ENCODE measurements around the gene CD40.
"Not testable (repeated sequence)": the region's sequence is repeated elsewhere in the genome, so short reads cannot be mapped to it uniquely, and the experiment has no call there.

The CD40 gene

DNA sequence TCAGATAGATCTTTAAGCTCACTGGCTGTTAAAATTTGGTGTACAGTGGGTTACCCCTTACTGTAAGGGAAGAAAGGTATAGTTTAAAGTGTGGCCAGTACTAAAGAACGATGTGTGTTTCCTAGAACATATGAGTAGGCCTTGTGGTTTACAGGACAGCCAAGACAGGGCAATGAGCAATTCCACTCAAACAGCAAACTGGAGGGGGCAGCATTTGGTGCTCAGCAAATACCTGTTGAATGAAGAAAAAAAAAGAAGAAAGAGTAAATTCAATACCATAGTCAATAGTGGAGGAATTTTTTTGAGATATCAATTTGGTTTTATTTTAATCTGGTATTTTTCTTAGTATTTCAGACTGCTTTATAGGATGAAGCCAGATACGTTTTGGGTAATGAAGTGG lies 24.6 kb upstream of the CD40 start:
- DNase-seq (ENCODE audit: low read depth in 2 of 2) = no peak

DNA sequence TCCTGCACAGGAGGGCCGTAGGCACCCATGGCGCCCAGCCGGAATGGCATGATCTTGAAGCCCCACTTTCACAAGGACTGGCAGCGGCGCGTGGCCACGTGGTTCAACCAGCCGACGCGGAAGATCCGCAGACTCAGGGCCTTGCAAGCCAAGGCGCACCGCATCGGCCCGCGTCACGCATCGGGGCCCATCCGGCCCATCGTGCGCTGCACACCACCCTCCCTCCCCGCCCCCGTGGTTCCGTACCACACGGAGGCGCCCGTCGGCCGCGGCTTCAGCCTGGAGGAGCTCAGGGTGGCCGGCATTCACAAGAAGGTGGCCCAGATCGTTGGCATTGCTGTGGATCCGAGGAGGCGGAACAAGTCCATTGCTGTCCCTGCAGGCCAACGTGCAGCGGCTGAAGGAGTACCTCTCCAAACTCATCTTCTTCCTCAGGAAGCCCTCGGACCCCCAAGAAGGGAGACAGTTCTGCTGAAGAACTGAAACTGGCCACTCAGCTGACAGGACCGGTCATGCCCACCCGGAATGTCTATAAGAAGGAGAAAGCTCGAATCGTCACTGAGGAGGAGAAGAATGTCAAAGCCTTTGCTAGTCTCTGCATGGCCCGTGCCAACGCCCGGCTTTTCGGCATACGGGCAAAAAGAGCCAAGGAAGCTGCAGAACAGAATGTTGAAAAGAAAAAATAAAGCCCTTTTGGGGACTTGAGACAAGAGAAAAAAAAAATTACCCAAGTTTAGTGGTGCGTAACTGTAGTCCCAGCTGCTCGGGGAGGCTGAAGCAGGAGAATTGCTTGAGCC lies 18.4 kb upstream of the CD40 start:
- DNase-seq (ENCODE audit: low read depth in 2 of 2) = no peak

DNA sequence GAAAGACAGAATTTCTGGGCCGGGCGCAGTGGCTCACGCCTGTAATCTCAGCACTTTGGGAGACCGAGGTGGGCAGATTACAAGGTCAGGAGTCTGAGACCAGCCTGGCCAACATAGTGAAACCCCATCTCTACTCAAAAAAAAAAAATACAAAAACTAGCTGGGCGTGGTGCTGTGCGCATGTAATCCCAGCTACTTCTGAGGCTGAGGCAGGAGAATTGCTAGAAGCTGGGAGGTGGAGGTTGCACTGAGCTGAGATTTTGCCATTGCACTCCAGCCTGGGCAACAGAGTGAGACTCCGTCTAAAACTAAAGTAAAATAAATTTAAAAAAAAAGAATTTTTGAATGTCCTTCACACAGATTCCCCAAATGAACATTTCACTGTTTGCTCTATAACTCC lies 17.7 kb upstream of the CD40 start:
- DNase-seq (ENCODE audit: low read depth in 2 of 2) = not testable (repeated sequence)

DNA sequence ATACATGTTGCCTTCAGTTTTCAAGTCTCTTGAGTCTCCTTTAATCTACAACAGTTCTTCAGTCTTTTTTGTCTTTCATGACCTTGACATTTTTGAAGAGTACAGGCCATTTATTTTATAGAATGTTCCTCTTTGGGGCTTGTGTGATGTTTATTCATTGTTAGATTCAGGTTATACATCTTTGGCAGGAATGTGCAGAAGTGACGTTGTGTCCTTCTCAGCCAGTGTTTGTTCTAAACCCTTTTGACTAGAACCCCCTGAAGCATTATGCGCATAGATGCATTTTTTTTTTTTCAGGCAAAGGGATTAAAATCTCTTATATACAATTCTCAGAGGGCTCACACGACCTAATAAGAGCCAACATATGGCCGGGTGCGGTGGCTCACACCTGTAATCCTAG lies 17.1 kb upstream of the CD40 start:
- DNase-seq (ENCODE audit: low read depth in 2 of 2) = no peak

DNA sequence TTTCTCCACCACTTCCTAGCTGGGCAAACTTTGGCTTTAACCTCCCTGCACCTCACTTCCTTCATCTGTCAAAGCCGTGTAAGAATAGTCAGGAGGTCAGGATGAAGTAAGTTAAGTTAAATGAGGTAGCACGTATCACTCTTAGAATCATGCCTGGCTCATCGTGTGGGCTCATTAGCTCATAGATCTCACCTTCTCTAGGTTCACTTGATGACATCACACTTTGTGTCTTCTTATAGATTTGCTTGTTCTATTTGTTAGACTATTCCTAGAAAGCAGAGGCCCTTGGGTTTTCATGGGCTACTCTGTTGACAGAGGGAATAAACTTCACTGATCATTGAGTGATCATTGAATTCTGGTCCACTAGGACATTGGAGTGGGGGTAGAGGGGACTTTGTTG lies 16.2 kb upstream of the CD40 start:
- no peak for DNase-seq (ENCODE audit: low read depth in 2 of 2)

DNA sequence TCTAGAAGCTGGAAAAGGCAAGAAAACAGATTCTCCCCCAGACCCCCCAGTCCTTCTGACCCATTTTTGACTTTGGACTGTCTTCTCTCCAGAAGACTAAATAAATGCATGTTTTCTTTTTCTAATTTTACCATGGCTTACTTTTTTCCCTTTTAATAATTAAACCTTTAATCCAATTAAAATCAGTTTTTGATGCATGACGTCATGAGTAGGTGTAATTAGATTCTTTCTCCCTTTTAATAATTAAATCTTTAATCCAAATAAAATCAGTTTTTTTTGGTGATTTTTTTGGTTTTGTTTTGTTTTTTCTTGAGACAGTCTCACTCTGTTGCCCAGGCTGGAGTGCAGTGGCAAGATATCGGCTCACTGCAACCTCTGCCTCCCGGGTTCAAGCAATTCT lies 15.2 kb upstream of the CD40 start:
- DNase-seq (ENCODE audit: low read depth in 2 of 2) = no peak

DNA sequence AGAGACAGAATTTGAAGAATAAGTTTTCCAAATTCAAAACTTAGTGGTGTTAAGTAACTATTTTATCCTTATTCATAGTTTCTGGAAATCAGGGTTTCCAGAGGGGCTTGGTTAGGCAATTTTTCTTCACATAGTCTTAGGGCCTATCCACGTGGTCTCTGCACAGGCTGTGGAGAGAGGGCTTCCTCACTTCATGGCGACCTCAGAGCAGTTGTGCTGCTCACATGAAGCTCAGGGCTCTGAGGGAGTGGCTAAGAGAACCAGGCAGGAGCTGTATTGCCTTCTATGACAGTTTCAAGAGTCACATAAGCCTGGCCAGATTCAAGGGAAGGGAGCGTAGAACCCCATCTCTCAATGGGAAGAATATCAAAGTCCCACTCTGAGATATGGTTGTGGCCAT lies 13.9 kb upstream of the CD40 start:
- DNase-seq (ENCODE audit: low read depth in 2 of 2) = no peak

DNA sequence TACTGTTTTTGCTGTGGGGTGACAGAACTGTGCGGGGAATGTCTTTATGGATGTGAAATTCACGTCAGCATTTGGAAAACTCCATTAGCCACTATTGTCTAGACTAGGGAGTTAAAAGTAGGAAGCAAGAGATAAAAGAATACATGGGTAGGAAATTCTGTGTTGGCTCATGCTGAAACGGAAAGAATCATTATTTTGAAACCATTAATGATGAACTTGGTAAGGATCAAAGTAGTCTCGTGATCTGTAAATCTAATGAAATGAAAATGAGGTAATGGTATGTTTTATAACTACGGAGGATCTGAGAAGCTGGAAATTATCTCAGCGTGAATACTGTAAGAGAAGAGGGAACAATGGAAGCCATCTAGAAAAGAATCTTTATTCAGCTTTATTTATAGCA lies 11.1 kb upstream of the CD40 start:
- no peak for DNase-seq (ENCODE audit: low read depth in 2 of 2)

DNA sequence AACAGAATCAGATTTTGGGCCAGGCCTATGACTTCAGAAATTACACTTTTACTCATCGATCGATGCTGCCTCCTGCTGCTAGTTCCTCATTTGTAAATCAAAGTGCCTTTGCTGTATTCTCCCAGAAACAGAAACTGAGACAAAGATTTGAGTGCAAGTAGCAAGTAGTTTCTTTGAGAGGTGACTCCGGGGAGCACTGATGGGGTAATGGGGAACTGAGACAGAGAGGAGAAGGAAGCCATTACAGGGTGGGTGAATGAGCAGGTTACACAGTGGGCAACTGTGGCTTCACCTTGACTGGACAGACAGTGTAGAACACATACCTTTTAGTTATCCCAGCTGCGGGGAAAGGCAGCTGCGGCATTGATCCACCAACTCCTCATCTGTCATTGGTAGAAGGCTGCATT lies 9.7 kb upstream of the CD40 start:
- DNase-seq (ENCODE audit: low read depth in 2 of 2) = no peak

DNA sequence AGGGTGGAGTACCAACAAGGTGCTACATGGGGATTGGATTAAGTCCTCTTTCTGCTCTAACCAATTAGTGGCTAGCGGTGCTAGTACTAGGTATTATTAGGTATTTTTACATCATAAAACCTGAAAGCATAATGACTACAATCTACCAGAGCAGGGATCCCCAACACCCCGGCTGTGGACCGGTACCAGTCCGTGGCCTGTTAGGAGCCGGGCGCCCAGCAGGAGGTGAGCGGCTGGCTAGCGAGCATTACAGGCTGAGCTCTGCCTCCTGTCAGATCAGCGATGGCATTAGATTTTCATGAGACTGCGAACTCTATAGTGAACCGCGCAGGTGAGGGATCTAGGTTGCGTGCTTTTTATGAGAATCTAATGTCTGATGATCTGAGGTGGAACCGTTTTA lies 9.1 kb upstream of the CD40 start:
- DNase-seq (ENCODE audit: low read depth in 2 of 2) = no peak

DNA sequence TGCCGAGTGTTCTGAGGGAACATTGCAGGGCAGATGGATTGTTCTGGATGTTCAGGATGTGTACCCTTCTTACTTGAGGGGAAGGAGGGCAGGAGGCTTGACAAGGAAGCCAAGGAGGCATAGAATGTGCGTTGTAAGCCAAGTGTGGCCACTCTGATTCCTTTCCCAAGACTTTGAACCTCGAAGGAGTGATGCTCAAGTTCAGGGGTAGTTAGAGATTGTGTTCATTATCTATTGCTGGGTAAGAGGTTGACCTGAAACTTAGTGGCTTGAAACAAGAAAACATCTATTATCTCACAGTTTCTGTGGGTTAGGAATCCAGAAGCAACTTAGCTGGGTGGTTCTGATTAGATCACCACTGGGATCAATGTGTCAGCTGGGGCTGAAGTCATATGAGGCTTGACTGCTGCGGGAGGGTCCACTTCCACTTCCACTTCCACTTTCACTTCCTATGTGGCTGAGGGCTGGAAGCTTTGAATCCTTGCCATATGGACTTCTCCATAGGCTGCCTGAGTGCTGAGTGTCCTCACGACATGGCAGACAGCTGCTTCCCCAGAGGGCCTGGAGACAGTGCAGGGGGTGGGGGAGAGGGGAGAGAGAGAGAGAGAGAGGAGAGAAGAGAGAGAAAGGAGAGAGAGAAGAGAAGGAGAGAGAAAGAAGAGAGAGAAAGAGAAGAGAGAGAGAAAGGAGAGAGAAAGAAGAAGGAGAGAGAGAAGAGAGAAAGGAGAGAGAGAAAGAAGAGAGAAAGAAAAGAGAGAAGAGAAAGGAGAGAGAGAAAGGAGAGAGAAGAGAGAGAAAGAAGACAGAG lies 6.9 kb upstream of the CD40 start:
- no peak for DNase-seq (ENCODE audit: low read depth in 2 of 2)

DNA sequence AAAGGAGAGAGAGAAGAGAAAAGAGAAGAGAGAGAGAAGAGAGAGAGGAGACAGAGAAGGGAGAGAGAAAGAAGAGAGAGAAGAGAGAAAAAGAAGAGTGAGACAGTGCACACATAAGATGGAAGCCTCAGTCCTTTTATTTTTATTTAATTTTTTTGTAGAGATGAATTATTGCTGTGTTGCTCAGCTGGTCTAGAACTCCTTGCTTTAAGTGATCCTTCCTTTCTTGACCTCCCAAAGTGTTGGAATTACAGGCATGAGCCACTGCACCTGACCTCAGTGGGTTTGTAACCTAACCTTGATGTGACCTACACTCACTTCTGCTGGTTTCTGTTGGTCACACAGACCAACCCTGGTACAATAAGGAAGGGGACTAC lies 6.3 kb upstream of the CD40 start:
- no peak for DNase-seq (ENCODE audit: low read depth in 2 of 2)

DNA sequence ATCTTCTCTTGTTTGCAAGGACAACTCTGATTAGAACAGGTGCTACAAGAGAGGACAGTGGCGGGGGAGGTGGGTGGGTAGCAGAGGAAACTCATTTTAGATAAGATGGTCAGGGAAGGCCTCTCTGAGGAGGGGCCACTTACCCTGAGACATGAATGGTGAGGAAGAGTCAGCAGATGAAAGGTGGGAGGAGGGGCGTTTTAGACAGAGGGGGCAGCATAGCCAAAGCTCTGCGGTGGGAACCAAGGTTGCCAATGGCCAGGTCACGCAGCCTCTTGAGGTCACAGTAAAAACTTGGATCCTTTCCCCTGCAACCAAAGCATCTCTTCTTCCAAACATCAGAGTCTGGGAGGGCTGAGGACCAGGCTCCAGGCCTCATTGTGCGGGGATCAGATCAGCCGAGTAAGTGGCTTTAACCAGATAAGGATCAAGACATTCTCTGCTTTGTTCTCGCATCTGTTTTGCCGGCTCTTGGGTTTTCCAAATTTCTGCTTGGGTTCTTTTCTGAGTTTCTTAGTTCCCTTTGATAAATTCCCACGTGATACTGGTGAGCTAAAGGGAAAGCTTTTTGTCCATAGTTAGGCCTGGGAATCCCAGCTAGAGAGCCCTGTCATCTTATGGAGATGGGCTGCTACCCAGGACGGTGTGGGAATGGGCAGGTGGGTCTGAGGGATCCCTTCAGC lies 5.5 kb upstream of the CD40 start:
- no peak for DNase-seq (ENCODE audit: low read depth in 2 of 2)

DNA sequence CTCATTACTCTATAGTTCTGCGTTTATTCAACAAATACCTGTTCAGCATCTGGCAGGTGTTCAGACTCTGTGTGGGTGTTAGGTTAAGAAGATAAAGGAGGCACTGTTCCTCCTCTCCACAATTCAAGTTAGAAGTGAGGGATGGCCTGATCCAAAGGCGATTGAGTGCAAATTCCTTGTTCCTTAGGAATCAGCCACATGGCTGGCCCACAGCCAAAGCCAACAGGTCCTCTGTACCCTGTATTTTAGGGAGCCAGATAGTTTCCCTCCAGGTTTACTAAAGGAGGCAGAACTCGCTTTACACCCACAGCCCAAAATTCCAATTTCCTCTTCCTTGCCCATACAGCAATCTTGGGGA lies 5.0 kb upstream of the CD40 start:
- DNase-seq (ENCODE audit: low read depth in 2 of 2) = no peak

DNA sequence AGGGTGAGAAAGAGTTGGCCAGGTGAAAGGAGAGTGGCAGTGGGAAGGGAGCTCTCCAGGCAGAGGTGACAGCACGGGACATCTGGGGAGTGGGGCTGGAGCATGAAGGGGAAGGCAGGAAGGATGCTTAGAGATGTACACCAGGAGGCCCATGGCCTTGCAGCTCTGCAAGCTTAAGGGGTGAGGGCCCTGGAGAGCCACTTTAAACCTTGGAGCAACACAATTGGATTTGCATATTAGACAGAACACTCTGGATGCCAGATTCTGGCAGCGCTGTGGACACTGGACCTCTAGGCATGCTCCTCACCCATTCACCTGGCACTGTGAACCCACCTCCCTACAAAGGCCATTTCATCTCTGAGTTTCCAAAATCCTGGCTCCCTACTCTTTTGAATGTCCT lies 3.7 kb upstream of the CD40 start:
- no peak for DNase-seq (ENCODE audit: low read depth in 2 of 2)

DNA sequence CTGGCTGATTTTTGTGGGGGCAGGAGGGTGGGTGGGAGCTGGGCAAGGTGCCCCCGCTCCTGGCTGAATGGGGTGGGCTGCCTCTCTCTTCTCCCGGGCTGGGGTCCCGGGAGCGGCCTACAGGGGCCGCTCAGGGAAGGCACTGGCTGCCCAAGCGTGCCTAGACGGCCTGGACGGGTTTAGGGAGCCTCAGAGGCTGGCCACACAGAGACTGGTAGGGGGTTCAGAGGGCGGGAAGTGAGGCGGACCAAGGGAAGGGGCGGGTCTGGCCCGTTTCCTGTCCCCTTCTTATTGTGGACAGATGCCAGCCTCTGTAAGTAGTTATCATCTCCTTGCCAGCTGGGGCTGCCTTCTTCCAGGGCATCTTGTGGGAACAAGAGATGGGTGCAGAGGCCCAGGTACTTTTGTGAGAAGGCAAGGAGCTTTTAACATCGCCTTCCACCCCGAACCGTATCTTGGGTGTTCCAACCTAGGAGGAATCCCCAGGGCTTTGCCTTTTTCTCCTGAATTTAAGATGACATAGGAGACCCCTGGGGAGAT lies 437 bp downstream of the CD40 start:
- no peak for DNase-seq (ENCODE audit: low read depth in 2 of 2)

DNA sequence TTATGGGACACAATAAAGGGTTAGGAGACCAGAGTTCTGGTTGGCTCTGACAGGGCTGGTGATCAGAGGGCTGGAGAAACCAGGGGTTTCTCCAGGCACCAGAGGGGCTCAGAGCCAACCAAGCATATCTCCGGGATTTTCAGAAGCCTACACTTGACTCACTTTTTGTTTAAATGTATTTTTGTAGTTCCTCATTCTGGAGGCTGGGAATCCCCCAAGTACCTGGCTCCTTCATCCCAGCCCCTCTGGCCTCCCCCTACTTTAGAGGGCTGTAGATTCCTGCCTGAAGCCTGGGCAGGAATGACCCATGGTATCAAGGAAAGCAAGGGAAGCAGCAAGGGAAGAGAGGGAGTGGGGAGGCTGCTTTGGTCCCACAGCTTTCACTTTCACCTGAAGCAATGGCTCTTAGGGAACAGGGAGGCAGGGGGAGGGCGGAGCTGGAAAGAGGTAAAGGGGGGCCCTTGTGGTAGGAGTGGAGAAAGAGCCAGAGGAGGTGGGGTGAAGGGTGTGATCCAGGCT lies 973 bp downstream of the CD40 start:
- no peak for DNase-seq (ENCODE audit: low read depth in 2 of 2)

DNA sequence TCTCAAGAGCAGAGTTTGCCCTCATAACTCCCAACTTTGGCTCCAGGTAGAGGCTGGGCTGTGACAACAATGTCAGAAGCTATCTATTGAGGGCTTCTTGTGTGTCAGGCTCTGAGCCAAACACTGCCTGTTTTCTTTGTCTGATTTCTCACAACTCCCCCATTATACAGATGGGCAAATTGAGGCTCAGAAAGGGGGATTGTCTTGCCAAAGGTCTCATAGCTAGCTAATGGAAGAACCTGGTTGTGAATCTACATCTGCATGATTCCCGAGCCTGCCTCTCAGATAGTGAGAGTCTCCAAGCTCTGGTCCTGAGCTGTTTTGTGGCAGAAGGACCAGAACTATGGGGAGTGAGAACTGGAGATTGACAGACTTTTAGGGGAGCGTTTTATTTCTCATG lies 1.4 kb downstream of the CD40 start:
- DNase-seq (ENCODE audit: low read depth in 2 of 2) = no peak

DNA sequence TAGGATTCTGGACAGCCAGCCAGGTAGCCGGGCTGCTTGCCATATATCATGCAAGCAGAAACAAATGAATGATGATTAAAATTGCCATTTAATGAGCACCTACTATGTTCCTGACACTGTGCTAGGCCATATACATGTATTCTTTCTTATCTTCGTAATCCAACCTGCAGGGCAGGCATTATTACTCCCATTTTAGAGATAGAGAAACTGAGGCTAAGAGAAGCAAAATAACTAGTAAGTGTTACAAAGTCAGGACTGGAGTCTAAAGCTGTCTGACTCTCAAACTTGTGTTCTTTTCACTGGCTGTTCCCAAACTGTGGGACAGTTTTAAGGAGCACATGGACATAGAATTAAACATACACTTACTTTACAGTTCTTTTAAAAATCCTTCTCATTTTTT lies 2.0 kb downstream of the CD40 start:
- DNase-seq (ENCODE audit: low read depth in 2 of 2) = no peak

DNA sequence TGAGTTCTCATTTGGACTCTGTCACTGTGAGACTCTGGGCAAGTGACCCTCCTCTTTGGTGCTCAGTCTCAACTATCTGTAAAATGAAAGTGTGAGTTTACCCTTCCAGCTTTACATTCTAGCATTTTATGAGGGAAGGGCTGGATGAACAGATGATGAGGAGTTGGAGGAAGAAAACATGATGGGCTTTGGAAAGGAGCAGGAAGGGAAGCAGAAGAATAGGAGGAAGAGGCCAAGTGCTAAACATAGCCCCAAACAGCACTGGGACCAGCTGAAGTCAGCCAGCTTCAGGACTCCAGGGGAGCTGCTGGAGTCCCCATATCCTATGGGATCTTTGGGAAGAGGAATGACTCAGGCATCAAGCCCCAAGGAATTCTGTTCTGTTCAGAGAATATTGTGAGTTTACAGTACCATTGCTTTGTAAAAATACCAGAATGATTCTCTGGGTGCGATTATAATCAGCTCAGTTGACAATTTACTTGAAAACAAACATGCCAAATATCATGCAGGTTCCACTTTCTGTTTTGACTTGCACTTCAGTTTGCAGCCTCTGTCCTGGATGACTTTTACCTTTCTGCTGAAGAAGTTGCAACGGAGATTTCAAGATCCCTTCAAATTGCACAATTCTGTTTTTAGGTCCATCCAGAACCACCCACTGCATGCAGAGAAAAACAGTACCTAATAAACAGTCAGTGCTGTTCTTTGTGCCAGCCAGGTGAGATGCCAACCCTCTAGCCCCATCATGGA lies 3.2 kb downstream of the CD40 start:
- DNase-seq (ENCODE audit: low read depth in 2 of 2) = no peak

DNA sequence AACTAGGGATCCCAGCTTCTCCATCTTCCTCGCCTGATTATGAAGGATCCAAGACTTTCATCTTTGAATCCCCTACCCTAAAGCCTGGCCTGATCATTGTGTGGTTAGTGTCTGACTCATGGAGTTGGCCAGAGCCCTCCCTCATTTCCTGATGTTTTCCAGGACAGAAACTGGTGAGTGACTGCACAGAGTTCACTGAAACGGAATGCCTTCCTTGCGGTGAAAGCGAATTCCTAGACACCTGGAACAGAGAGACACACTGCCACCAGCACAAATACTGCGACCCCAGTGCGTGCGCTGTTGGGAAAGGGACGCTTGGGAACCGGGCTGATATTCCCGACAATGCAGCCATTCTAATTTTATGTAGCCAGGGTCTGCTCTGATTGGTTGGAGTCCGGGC lies 4.0 kb downstream of the CD40 start:
- DNase-seq (ENCODE audit: low read depth in 2 of 2) = no peak
